MM.1S (cell line): ENCODE results near the gene CAMK2G.

Experiments
- EZH2 ChIP-seq: fragments of 300-600 bp; sonication (generic); optimal IDR thresholded peaks from 2 replicates; pipeline ENCODE3; 2017; ENCODE audit warnings: low read depth, mild to moderate bottlenecking, antibody characterized with exemption, low read length, mixed read lengths
- TF ChIP-seq, protein P1 (sequence below): fragments of 300-600 bp; sonication (generic); IDR thresholded peaks from 2 replicates; pipeline ENCODE4 v1.5.1; 2016; ENCODE audit warnings: antibody characterized with exemption, low read length, mixed read lengths

DNA sequence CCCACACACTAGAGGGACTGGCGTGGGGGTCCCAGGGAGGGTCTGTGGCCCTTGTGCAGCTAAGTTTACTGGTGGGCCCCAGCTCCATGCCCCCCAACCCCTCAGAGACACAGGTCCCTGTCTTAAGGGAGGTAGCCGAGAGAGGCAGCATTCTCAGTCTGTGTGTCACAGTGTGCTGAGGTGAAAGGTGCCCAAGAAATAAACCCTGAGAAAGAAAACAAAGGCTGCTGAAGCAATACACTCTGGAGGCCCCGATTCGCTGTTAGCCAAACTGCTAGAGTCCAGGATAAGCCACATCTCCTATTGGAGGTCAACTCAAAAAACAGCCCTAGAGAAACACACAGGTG is 34.3 kb downstream of the CAMK2G start:
- TF ChIP-seq, protein P1, sequence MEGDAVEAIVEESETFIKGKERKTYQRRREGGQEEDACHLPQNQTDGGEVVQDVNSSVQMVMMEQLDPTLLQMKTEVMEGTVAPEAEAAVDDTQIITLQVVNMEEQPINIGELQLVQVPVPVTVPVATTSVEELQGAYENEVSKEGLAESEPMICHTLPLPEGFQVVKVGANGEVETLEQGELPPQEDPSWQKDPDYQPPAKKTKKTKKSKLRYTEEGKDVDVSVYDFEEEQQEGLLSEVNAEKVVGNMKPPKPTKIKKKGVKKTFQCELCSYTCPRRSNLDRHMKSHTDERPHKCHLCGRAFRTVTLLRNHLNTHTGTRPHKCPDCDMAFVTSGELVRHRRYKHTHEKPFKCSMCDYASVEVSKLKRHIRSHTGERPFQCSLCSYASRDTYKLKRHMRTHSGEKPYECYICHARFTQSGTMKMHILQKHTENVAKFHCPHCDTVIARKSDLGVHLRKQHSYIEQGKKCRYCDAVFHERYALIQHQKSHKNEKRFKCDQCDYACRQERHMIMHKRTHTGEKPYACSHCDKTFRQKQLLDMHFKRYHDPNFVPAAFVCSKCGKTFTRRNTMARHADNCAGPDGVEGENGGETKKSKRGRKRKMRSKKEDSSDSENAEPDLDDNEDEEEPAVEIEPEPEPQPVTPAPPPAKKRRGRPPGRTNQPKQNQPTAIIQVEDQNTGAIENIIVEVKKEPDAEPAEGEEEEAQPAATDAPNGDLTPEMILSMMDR = no peak
- no peak for TF ChIP-seq EZH2
